GM21786 (cell line): Measurements from ENCODE around the gene BAZ1B.

Experiments used
- ATAC-seq: cut with Tn5 transposase; IDR thresholded peaks from one replicate; pipeline ENCODE4 v1.9.1; 2021; ENCODE audit not compliant: unreplicated experiment

BAZ1B gene

GRCh38 chr7:73449422-73449821 lies 72.7 kb downstream of the BAZ1B start:
- no peak for ATAC-seq

- ATAC-seq: no peak
These were observed 73.5 kb downstream of the BAZ1B start for GRCh38 chr7:73448609-73449008.

- ATAC-seq: no peak
These were observed 74.9 kb downstream of the BAZ1B start for GRCh38 chr7:73447121-73447733.

GRCh38 chr7:73446682-73447081 lies 75.4 kb downstream of the BAZ1B start:
- no peak for ATAC-seq

- no peak for ATAC-seq
These were observed 78.4 kb downstream of the BAZ1B start for GRCh38 chr7:73443548-73444255.

- no peak for ATAC-seq
These were observed 79.1 kb downstream of the BAZ1B start for GRCh38 chr7:73442903-73443500.

- ATAC-seq: no peak
These were observed 79.7 kb downstream of the BAZ1B start for GRCh38 chr7:73442222-73442902.

GRCh38 chr7:73439410-73439704 lies 82.7 kb downstream of the BAZ1B start:
- no peak for ATAC-seq

- ATAC-seq: no peak
These were observed 83.3 kb downstream of the BAZ1B start for GRCh38 chr7:73438547-73439409.

- no peak for ATAC-seq
These were observed 84.3 kb downstream of the BAZ1B start for GRCh38 chr7:73437621-73438416.

GRCh38 chr7:73437091-73437490 lies 85.0 kb downstream of the BAZ1B start:
- ATAC-seq: no peak

GRCh38 chr7:73436031-73436929 lies 85.8 kb downstream of the BAZ1B start:
- ATAC-seq: no peak

GRCh38 chr7:73435471-73436009 lies 86.6 kb downstream of the BAZ1B start:
- ATAC-seq: no peak

GRCh38 chr7:73434701-73435069 lies 87.4 kb downstream of the BAZ1B start:
- no peak for ATAC-seq

GRCh38 chr7:73433924-73434700 lies 88.0 kb downstream of the BAZ1B start:
- peak; percentile 11 for ATAC-seq

- ATAC-seq: no peak
These were observed 89.4 kb downstream of the BAZ1B start for GRCh38 chr7:73432676-73433075.

GRCh38 chr7:73431041-73431835 lies 90.9 kb downstream of the BAZ1B start:
- ATAC-seq: no peak
